Lower leg skin (tissue), 3 donors: ENCODE data around the gene MCTP1.

Experiments
- CTCF ChIP-seq, 3 donors: fragments of 450-650 bp; IDR thresholded peaks; one replicate each; pipeline ENCODE4 v1.5.1; 2016; ENCODE audit warnings: antibody characterized with exemption in 3 of 3, mild to moderate bottlenecking in 3 of 3, moderate library complexity in 2 of 3
- POLR2A ChIP-seq, 2 donors: fragments of 450-650 bp; IDR thresholded peaks; one replicate each; pipeline ENCODE4 v1.6.1; 2016 to 2017; ENCODE audit warnings: antibody characterized with exemption in 2 of 2, mild to moderate bottlenecking in 1 of 2, moderate library complexity in 1 of 2

- TF ChIP-seq POLR2A (IDR thresholded peaks at IDR 0.05) (no peak), CTCF (IDR thresholded peaks at IDR 0.05) (no peak)
Observed at GRCh38 chr5:95044096-95044495, 240.8 kb downstream of the MCTP1 start.
